PFSK-1 (cell line): ENCODE data around the gene SLC24A3.

Source experiments
- POLR2AphosphoS5 ChIP-seq: IDR thresholded peaks from 2 replicates; pipeline ENCODE4 v1.6.1; 2012; ENCODE audit warnings: low read depth, mild to moderate bottlenecking, control low read depth, low read length, moderate library complexity
- SIN3A ChIP-seq: IDR thresholded peaks from 2 replicates; pipeline ENCODE4 v1.6.1; 2012; ENCODE audit warnings: mild to moderate bottlenecking, low read length, moderate library complexity, borderline replicate concordance; ENCODE audit not compliant: insufficient read depth
- TAF1 ChIP-seq: IDR thresholded peaks from 2 replicates; pipeline ENCODE4 v1.6.1; 2012; ENCODE audit warnings: low read length, control low read depth, borderline replicate concordance; ENCODE audit not compliant: insufficient read depth
- TF ChIP-seq, protein P1 (sequence below), 2 experiments: IDR thresholded peaks; 2 replicates each; pipeline versions ENCODE4 v1.6.1 to v1.8.0; 2011 to 2012; ENCODE audit warnings: low read depth in 2 of 2, low read length in 2 of 2, control low read depth in 1 of 2, inconsistent platforms in 1 of 2, mild to moderate bottlenecking in 1 of 2, moderate library complexity in 1 of 2; ENCODE audit not compliant: insufficient read depth in 1 of 2

- TF ChIP-seq SIN3A (no peak), TAF1 (no peak), POLR2AphosphoS5 (no peak)
- TF ChIP-seq, protein P1, sequence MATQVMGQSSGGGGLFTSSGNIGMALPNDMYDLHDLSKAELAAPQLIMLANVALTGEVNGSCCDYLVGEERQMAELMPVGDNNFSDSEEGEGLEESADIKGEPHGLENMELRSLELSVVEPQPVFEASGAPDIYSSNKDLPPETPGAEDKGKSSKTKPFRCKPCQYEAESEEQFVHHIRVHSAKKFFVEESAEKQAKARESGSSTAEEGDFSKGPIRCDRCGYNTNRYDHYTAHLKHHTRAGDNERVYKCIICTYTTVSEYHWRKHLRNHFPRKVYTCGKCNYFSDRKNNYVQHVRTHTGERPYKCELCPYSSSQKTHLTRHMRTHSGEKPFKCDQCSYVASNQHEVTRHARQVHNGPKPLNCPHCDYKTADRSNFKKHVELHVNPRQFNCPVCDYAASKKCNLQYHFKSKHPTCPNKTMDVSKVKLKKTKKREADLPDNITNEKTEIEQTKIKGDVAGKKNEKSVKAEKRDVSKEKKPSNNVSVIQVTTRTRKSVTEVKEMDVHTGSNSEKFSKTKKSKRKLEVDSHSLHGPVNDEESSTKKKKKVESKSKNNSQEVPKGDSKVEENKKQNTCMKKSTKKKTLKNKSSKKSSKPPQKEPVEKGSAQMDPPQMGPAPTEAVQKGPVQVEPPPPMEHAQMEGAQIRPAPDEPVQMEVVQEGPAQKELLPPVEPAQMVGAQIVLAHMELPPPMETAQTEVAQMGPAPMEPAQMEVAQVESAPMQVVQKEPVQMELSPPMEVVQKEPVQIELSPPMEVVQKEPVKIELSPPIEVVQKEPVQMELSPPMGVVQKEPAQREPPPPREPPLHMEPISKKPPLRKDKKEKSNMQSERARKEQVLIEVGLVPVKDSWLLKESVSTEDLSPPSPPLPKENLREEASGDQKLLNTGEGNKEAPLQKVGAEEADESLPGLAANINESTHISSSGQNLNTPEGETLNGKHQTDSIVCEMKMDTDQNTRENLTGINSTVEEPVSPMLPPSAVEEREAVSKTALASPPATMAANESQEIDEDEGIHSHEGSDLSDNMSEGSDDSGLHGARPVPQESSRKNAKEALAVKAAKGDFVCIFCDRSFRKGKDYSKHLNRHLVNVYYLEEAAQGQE (IDR thresholded peaks at IDR 0.05; ENCODE audit: insufficient read depth in 1 of 2, low read depth in 2 of 2, low read length in 2 of 2): no peak
These were observed 64.9 kb downstream of the SLC24A3 start for GRCh38 chr20:19277381-19277780.
